ENCODE results near the gene SYT2. TPM values are rescaled to one million over a fixed set of nuclear protein-coding genes. Genes with fewer than 3 reads are reported as not detected.
A peak's percentile ranks its signal among the peaks of the same experiment; 100 is the strongest.

The SYT2 gene
- total and polyA plus RNA-seq, 10 donors, result under 0.01 to 0.14 (median 0.03) TPM; not detected in 3

GRCh38 chr1:202692959-202693555 is 17.2 kb downstream of the SYT2 start:
- H3K36me3 ChIP-seq, result no peaks in the 10 kb centered on the region
- H3K27me3 ChIP-seq (replicated peaks in 1 of 7), result peaks cover 0 to 93% (median 10%) of the 10 kb centered on the region in 7 donors
- no peaks in the 10 kb centered on the region for H3K4me1 ChIP-seq
- peak; percentile 74 for DNase-seq
- H3K27ac ChIP-seq, result no peak overlapping the region
- no peaks in the 10 kb centered on the region for H3K9me3 ChIP-seq
- TF ChIP-seq CTCF (IDR thresholded peaks at IDR 0.05 in 8 of 11, conservative IDR thresholded peaks at IDR 0.05 in 3 of 11) (peak in 6 of 11 experiments; percentile 28 to 57 (median 42)), POLR2AphosphoS5 (IDR thresholded peaks at IDR 0.05) (no peak)
- no peak overlapping the region for H3K4me3 ChIP-seq
- intact Hi-C loops (cut with DNase I; ENCODE audit: low total_unique reads), result no loop called here
- WGBS, 5 donors, result 34 to 46% (median 37%) methylated on average over 3 of the region's 3 CpGs

- Histone ChIP-seq H3K4me1 (no peaks in the 10 kb centered on the region), H3K27ac (no peak overlapping the region), H3K9me3 (no peaks in the 10 kb centered on the region), H3K27me3 (replicated peaks in 1 of 7) (peaks cover 0 to 93% (median 10%) of the 10 kb centered on the region in 7 donors), H3K36me3 (no peaks in the 10 kb centered on the region), H3K4me3 (no peak overlapping the region)
- TF ChIP-seq POLR2A (IDR thresholded peaks at IDR 0.05) (no peak), CTCF (IDR thresholded peaks at IDR 0.05 in 8 of 11, conservative IDR thresholded peaks at IDR 0.05 in 3 of 11) (no peak), POLR2AphosphoS5 (IDR thresholded peaks at IDR 0.05) (no peak)
- 29 to 64% (median 44%) methylated on average over 2 of the region's 2 CpGs for WGBS, 5 donors
- intact Hi-C loops (cut with DNase I; ENCODE audit: low total_unique reads), result no loop called here
- peak; percentile 24 for DNase-seq
Observed at GRCh38 chr1:202691816-202692215, 18.4 kb downstream of the SYT2 start.

- Histone ChIP-seq H3K4me1 (no peaks in the 10 kb centered on the region), H3K9me3 (no peaks in the 10 kb centered on the region), H3K27ac (no peak overlapping the region), H3K36me3 (no peaks in the 10 kb centered on the region), H3K27me3 (replicated peaks in 1 of 7) (peaks cover 0 to 89% (median 3%) of the 10 kb centered on the region in 7 donors), H3K4me3 (no peak overlapping the region)
- intact Hi-C loops (cut with DNase I; ENCODE audit: low total_unique reads), result no loop called here
- DNase-seq, result peak; percentile 51
- 65 to 78% (median 75%) methylated on average over 8 to 9 of the region's 9 CpGs for WGBS, 5 donors
- no peak for TF ChIP-seq POLR2AphosphoS5 (IDR thresholded peaks at IDR 0.05)
- no peak for TF ChIP-seq POLR2A (IDR thresholded peaks at IDR 0.05)
- TF ChIP-seq CTCF (IDR thresholded peaks at IDR 0.05 in 8 of 11, conservative IDR thresholded peaks at IDR 0.05 in 3 of 11), result no peak
Observed at GRCh38 chr1:202689493-202690342, 20.5 kb downstream of the SYT2 start.

GRCh38 chr1:202689082-202689481 is 21.2 kb downstream of the SYT2 start:
- no peak for DNase-seq
- WGBS, 5 donors, result 62 to 72% (median 63%) methylated on average over 3 of the region's 3 CpGs
- Histone ChIP-seq H3K4me3 (no peak overlapping the region), H3K9me3 (no peaks in the 10 kb centered on the region), H3K4me1 (no peaks in the 10 kb centered on the region), H3K27ac (no peak overlapping the region), H3K36me3 (no peaks in the 10 kb centered on the region), H3K27me3 (replicated peaks in 1 of 7) (peaks cover 0 to 89% (median 8%) of the 10 kb centered on the region in 7 donors)
- intact Hi-C loops (cut with DNase I; ENCODE audit: low total_unique reads), result no loop called here
- TF ChIP-seq POLR2AphosphoS5 (IDR thresholded peaks at IDR 0.05), result no peak
- TF ChIP-seq POLR2A (IDR thresholded peaks at IDR 0.05), result no peak
- TF ChIP-seq CTCF (IDR thresholded peaks at IDR 0.05 in 8 of 11, conservative IDR thresholded peaks at IDR 0.05 in 3 of 11), result no peak

All from spleen (tissue), 11 donors.